NCI-H1417 (cell line): ENCODE results near the gene SRF.

ENCODE experiments used
- DNase-seq, 3 experiments: peaks; one replicate each; lab custom pipeline; 2025; lab: John Stamatoyannopoulos, UW

The SRF gene

GRCh38 chr6:43147691-43148477 lies 23.2 kb upstream of the SRF start:
- DNase-seq, result no peak

GRCh38 chr6:43149265-43149664 lies 21.8 kb upstream of the SRF start:
- DNase-seq, result no peak

- DNase-seq, result no peak
Measured at GRCh38 chr6:43150051-43150751, 20.9 kb upstream of the SRF start.

- DNase-seq, result no peak
Measured at GRCh38 chr6:43159599-43159998, 11.5 kb upstream of the SRF start.

GRCh38 chr6:43163899-43164298 lies 7.2 kb upstream of the SRF start:
- no peak for DNase-seq

GRCh38 chr6:43170417-43170930 lies 595 bp upstream of the SRF start:
- DNase-seq, result peak in 1 of 3 experiments; percentile 77

- peak in 1 of 3 experiments; percentile 68 for DNase-seq
Measured at GRCh38 chr6:43171707-43172103, 636 bp downstream of the SRF start.

GRCh38 chr6:43172104-43173007 lies 1.3 kb downstream of the SRF start:
- peak in 2 of 3 experiments; percentile 62 to 68 for DNase-seq

GRCh38 chr6:43173591-43174262 lies 2.7 kb downstream of the SRF start:
- DNase-seq, result no peak

- DNase-seq, result peak; percentile 92 to 97 (median 97)
Measured at GRCh38 chr6:43174263-43175112, 3.4 kb downstream of the SRF start.

- no peak for DNase-seq
Measured at GRCh38 chr6:43175676-43176422, 4.8 kb downstream of the SRF start.

- no peak for DNase-seq
Measured at GRCh38 chr6:43176423-43176786, 5.3 kb downstream of the SRF start.

- DNase-seq, result no peak
Measured at GRCh38 chr6:43178150-43178549, 7.1 kb downstream of the SRF start.

- DNase-seq, result no peak
Measured at GRCh38 chr6:43178951-43179830, 8.1 kb downstream of the SRF start.

- DNase-seq, result no peak
Measured at GRCh38 chr6:43180058-43180457, 9.0 kb downstream of the SRF start.

- no peak for DNase-seq
Measured at GRCh38 chr6:43180985-43181384, 9.9 kb downstream of the SRF start.

- no peak for DNase-seq
Measured at GRCh38 chr6:43181621-43181941, 10.5 kb downstream of the SRF start.

GRCh38 chr6:43181942-43182860 lies 11.1 kb downstream of the SRF start, which contains the start of gene CUL9:
CUL9 (plus strand) TSS chr6:43182196; CDS start chr6:43184311, 2,115 bp downstream.
- peak; percentile 55 to 86 (median 81) for DNase-seq
